ENCODE measurements around the gene EXOC6.
"Not testable (repeated sequence)": the region's sequence is repeated elsewhere in the genome, so short reads cannot be mapped to it uniquely, and the experiment has no call there.

EXOC6 gene

GRCh38 chr10:93083743-93084539 is 235.6 kb downstream of the EXOC6 start:
- DNase-seq, result no peak

DNA sequence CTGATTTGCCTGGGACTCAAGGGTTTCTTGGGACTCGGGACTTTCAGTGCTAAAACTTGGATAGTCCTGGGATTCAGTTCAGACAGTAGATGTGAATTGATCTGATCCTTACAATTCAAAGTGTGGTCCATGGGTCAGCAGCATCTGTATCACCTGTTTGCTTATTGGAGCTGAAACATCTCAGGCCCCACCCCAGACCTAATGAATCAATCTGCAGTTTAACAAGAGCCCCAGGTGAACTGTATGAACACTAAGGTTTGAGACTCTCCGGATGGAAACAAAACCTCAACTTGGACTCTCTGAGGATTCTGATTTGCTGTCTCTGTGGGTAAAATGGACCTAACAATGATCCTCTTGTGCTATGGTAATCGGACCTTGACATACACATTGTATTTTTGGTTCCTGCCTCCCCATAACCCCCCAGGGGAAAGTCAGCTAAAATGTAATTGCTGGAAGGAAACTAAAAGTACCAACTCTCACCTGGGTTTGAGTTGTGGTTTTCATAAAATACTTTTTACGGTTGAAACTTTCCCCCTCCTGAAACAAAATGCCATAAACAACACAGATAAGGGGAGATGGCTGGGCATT is 237.0 kb downstream of the EXOC6 start:
- no peak for DNase-seq

- no peak for DNase-seq
These were observed 238.0 kb downstream of the EXOC6 start for GRCh38 chr10:93086289-93086688.

DNA sequence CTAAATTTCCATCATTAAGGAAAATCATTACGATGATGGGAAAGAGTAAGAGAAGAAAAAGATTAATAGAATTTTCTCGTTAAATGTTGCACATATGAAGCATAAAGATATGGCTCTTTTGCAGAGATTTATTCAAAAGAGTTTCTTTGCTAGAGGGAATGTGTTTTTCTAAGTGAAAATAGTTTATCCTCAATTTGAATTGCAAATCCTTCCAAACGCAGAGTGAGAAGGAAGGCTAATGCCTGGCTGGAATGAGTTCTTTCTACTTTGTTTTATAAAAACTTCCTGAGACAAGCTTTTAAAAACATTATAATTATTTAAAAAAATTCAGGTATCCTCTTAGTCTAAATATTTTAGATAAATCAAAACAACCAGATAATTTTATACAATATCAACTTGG is 239.5 kb downstream of the EXOC6 start:
- DNase-seq, result no peak

GRCh38 chr10:93088466-93088865 is 240.1 kb downstream of the EXOC6 start:
- no peak for DNase-seq

DNA sequence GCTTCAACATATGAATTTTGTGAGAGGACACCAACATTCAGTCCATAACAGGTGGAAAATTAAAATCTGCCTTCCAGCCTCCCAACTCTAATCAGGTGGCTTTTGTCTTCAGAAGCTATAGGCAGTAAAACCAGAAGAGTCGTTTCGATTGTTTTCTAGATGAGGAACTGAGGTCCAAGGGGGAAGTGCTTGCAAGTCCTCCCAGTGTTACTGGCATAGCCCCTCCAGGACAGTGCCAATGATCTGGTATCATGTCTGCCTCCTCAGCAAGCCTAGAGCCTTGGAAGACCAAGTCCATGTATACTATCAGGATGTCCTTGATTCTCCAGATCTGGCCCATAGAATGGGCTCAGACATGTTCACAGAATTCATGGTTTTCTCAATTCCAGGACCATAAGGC is 242.3 kb downstream of the EXOC6 start:
- DNase-seq, result no peak

DNA sequence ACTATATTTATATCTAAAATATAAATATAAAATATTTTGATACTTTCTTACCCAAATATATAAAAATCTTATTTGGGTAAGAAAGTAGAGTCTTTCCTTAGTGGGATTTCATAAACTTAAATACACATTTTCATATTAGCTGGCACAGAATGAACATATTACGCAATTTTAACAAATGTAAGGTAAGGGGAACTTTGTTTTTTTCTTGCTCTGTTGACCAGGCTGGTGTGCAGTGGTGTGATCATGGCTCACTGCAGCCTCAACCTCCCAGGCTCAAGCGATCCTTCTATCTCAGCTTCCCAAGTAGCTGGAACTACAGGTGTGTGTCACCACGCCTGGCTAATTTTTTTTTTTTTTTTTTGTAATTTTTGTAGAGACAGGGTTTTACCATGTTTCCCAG is 243.6 kb downstream of the EXOC6 start:
- DNase-seq, result no peak

DNA sequence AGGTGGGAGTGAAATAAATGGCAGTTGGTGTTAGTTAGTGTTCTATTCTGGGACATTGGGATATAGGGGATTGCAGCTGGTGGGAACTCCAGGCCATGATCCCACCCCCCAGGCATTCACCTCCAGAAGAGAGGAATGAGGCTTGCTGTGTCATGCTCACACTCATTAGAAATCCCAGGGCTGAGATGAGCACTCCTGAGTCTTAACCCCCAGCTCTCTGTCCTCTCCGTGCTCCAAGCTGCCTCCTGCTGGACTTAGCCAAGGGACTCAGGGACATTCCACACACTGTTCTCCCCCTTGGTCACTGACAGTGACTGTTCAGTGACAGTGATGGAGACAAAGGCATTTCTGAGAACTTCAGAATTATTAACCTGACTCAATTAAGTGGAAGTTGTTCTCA is 246.9 kb downstream of the EXOC6 start:
- peak; percentile 10 for DNase-seq

GRCh38 chr10:93096901-93097300 is 248.6 kb downstream of the EXOC6 start:
- DNase-seq, result peak; percentile 89

DNA sequence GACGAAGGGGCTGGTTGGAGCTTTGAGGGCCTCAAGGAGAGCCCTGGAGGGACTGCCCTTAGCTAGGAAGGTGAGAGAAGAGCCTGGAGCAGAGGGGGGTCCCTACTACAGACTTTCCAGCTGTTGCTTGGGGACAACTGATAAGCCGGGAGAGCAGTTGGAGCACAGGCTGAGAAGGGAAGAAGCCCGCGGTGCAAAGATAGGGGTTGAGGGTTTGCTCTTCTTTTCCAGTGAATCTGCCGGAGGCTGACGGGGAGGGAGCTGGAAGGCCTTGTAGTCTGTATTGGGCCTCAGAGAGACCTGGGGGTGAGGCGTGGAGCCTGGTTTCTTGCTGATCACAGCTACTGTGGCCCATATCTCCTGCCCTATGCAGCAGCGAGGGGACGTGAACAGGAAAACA is 249.1 kb downstream of the EXOC6 start:
- peak; percentile 46 for DNase-seq

GRCh38 chr10:93098816-93099215 is 250.5 kb downstream of the EXOC6 start:
- DNase-seq, result no peak

GRCh38 chr10:93099670-93100069 is 251.3 kb downstream of the EXOC6 start:
- no peak for DNase-seq

GRCh38 chr10:93101148-93101547 is 252.8 kb downstream of the EXOC6 start:
- DNase-seq, result not testable (repeated sequence)

GRCh38 chr10:93103953-93104352 is 255.6 kb downstream of the EXOC6 start:
- no peak for DNase-seq

DNA sequence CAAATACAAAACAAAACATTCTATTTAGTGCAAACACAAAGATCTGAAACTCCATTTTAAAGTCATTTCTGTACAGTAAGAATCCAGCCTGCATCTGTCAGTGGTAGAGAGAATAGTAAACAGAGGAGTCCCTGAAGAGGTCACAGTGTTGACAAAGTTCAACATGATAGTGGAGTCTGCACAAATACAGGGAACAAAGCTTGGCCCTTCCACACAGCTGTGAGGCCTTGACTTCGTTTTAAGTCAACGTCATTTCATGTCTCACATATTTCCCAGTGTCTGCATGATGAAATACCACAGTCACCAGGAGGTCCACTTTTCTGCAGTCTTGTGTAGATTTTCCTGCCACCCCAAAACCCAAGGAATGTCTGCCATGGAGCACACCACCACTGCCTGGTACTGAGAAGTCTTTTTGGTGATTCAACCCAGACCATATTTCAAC is 258.3 kb downstream of the EXOC6 start:
- peak; percentile 69 for DNase-seq
